GM19351 (cell line): ENCODE measurements around the gene DCAF7.

Source experiments
- ATAC-seq: cut with Tn5 transposase; IDR thresholded peaks from one replicate; pipeline ENCODE4 v1.9.1; 2021; ENCODE audit warnings: mild to moderate bottlenecking, moderate library complexity; ENCODE audit not compliant: unreplicated experiment

The DCAF7 gene

GRCh38 chr17:63549946-63550816, at the start of gene DCAF7:
Gene DCAF7 (plus strand): TSS chr17:63550477. CDS start chr17:63550678, 201 bp downstream.
- peak; percentile 91 for ATAC-seq

- no peak for ATAC-seq
Measured at GRCh38 chr17:63500543-63501390, 49.5 kb upstream of the DCAF7 start.

- ATAC-seq = no peak
Measured at GRCh38 chr17:63503341-63503705, 47.0 kb upstream of the DCAF7 start.

- ATAC-seq = no peak
Measured at GRCh38 chr17:63504261-63504660, 46.0 kb upstream of the DCAF7 start.

GRCh38 chr17:63505341-63505740, 44.9 kb upstream of the DCAF7 start:
- no peak for ATAC-seq

DNA sequence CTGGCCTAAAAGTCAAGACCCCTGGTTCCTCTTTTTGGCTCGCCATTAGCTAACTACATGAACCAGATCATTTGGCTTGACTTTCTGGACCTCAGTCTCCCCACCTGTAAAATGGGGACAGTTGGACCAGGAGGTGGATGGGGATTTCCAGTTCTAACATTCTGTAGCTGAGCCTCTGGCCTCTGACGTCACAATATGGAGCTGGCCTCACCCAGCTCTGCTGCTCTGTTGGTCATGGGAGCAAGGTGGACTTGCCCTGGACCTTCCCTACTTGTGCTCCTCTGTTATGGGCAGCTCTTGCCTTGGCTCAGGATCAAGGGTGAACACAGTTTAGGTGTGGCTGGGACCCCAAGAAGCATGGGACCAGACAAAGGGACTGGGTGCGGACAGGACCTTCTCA, 43.6 kb upstream of the DCAF7 start:
- ATAC-seq = no peak

- no peak for ATAC-seq
Measured at GRCh38 chr17:63511331-63511730, 38.9 kb upstream of the DCAF7 start.

- no peak for ATAC-seq
Measured at GRCh38 chr17:63512388-63512787, 37.9 kb upstream of the DCAF7 start.

GRCh38 chr17:63512896-63513644, 37.2 kb upstream of the DCAF7 start:
- no peak for ATAC-seq

- no peak for ATAC-seq
Measured at GRCh38 chr17:63514477-63514876, 35.8 kb upstream of the DCAF7 start.

- ATAC-seq = no peak
Measured at GRCh38 chr17:63514974-63515373, 35.3 kb upstream of the DCAF7 start.

DNA sequence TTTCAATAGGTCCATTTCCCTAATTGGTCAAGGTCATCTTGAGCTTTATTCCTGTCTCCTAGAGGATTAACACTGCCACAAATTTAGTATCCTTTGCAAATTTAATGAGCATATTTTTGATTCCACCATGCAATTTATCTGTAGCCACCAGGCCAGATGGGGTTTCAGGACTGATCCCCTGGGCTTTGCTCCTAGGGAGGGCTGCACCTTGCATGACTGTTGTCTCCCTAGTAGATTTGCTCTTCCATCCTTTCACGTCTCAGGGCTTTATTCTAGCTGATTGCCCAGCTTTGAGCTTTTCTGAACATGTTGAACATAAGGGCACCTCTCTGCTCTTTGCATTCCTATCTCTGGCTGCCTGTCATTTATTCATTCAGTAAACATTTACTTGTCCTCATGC, 34.9 kb upstream of the DCAF7 start:
- no peak for ATAC-seq

DNA sequence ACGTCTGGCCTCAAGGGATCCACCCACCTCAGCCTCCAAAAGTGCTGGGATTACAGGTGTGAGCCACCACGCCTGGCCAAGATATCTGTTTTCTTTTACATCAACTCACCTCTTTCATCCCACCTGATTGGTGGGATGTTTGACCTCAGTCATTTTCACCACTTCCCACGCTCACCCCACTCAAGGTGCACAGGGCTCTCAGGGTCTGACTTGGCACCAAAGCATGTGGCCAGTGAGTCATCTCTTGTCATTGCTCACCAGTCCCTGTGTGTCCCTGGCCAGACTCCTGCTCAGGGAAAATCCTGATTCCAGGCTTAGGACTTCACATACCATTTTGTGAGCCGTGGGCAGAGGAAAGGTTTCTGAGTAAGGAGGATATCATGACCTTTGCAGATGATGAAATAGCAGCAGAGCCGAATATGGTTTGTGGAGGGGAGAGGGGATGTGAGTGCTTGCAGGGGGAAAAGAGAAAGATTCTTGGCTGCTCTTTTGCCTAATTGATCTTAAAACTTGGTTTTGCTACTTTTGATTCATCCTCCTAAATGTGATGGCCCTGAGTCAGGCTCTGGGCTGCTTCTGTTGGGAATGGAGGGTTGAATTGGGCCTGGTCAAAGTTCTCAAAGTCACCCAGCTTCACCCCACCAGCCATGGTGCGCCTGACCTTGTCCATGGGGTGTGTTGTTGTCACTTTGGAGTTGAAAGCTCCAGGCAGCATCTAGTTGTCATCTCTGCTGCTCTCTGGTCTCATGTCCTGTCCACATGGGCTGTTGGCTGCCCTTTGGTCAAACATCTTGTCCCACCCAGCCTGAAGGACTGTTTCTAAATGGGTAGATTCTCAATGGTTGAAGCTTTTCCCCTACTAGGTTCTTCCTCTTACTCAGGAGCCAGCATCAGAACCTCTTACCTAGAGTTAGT, 33.1 kb upstream of the DCAF7 start:
- ATAC-seq = no peak

DNA sequence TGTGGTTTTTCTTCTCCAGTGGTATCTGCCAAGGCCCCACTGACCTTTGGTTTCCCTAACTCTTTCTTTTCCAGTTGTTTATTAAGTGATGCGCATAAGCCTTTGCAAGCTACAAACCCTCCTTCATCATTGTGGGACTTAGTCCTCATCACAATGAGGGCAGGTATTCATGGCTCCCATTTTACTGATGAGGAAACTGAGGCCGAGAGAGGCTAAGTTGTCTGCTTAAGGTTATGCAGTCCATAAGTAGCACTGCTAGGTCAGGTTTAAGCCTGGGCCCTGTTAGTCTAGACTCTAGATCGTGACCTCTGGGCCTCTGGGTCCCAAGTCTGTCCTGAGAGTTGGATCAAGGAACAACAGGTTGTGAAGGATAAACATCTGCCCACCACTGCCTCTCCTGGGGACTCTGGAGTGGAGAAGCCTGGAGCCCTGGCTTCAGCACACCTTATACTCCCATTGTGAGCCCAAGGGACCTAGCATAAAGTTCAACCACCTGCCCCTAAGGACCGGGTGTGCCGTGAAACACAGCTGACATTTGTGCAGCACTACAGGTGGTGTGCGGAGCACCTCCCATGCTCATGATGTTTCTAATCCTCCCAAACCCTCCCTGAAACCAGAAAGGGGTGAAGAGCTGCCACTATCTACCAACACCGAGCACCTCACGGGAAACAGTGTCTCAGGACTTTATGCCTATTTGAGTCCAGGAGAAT, 32.3 kb upstream of the DCAF7 start:
- ATAC-seq = no peak

DNA sequence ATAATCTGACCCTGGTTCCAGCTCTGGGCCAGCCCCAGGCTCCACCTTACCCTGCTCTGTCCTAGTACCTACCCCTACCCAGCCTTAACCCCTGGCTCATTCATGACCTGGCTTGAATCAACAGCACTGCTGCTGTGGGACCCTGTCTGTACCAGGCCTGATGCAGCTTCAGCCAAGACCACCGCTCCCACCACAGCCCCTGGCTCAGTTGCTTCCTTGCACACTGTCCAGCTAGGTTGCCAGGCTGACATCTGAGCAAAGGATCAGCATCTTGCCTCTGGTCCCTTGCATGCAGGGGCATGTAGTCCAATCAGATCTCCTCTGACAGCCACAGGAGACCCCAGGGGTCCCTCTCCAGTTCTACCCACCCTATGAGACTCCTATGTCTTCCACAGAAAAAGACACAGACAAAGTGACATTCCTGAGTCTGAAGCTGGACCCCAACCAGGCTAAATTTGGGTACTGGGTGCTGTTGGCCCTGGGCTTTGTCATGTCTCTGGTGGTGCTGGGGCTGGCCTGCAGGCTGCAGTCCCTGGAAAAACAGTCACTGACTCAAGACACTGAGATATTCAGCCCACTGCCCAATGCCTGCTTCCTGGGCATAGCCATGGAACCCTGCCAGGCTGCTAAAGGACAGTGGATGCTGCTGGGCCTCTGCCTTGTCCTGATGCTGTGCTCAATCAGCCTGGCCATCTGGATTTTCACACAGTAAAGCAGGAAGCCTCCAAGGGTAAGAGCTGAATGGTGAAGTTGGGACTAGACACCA, 31.0 kb upstream of the DCAF7 start:
- ATAC-seq = no peak

- ATAC-seq = no peak
Measured at GRCh38 chr17:63519972-63520882, 30.1 kb upstream of the DCAF7 start.

DNA sequence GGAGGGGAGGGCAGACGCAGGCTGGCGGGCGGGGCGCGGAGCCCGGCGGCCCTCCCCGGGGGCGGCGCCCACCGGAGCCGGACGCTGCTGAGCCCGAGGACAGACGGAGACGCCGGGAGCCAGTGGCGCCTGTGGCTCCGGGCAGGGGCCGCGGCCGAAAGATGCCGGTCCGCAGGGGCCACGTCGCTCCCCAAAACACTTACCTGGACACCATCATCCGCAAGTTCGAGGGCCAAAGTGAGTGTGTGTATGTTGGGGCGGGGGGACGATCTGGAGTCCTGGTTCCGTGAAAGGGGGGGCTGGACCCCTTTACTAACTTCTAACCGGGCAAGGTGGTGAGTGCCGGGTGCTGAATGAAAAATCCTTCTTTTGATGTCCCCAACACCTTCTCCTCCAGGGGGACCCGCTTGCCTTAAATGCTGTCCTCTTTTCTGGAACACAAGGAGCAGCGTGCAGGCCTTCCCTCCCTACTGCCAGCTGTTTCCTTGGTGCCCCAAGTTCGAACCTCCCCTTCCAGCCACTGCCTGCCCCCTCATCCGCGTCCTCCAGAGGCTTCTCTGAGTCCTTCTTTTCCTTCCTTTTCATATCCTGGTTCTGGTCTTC, 26.9 kb upstream of the DCAF7 start, which contains the start of gene KCNH6:
KCNH6 (plus strand) TSS at position 106 of the 603 bp plus-strand sequence; CDS start at position 162, 56 bp downstream.
- ATAC-seq = no peak
